GM11168 (cell line): ENCODE data around the gene SWSAP1.
"Not testable (repeated sequence)": the region's sequence is repeated elsewhere in the genome, so short reads cannot be mapped to it uniquely, and the experiment has no call there.

Experiments
- in situ Hi-C: fragments of 300-500 bp; cut with MboI; formaldehyde crosslinking; loops from one replicate; pipeline ENCODE4 v1.12.0; 2022; ENCODE audit warnings: low sequenced_read_pairs; ENCODE audit not compliant: unreplicated experiment

The SWSAP1 gene

DNA sequence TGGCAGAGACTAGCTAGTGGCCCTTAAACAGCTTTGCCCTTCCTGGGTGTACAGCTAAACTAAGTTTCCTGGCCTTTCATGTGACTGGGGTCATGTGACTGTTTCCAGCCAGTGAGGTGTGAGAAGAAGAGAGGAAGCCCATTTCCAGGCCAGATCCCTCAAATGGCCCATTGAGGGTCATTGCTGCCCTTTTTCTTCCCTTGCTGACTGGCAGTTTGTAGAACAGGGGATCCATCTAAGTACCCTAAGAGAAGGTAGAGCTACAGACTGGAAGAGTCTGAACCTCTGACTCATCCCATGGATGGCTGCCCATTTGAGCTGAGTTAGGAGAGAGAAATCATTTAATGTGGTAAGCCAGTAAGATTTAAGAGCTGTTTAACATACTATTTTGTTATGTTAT, 2.8 kb downstream of the SWSAP1 start:
- in situ Hi-C loops, result no loop called here

GRCh38 chr19:11377756-11378155, 3.3 kb downstream of the SWSAP1 start:
- in situ Hi-C loops, result no loop called here

- in situ Hi-C loops, result no loop called here
These were observed 4.1 kb downstream of the SWSAP1 start for GRCh38 chr19:11378319-11379189.

GRCh38 chr19:11379269-11379845, 4.9 kb downstream of the SWSAP1 start:
- in situ Hi-C loops, result not testable (repeated sequence)

GRCh38 chr19:11379857-11380350, 5.4 kb downstream of the SWSAP1 start:
- in situ Hi-C loops, result no loop called here

- in situ Hi-C loops, result no loop called here
These were observed 6.4 kb downstream of the SWSAP1 start for GRCh38 chr19:11380653-11381537.

DNA sequence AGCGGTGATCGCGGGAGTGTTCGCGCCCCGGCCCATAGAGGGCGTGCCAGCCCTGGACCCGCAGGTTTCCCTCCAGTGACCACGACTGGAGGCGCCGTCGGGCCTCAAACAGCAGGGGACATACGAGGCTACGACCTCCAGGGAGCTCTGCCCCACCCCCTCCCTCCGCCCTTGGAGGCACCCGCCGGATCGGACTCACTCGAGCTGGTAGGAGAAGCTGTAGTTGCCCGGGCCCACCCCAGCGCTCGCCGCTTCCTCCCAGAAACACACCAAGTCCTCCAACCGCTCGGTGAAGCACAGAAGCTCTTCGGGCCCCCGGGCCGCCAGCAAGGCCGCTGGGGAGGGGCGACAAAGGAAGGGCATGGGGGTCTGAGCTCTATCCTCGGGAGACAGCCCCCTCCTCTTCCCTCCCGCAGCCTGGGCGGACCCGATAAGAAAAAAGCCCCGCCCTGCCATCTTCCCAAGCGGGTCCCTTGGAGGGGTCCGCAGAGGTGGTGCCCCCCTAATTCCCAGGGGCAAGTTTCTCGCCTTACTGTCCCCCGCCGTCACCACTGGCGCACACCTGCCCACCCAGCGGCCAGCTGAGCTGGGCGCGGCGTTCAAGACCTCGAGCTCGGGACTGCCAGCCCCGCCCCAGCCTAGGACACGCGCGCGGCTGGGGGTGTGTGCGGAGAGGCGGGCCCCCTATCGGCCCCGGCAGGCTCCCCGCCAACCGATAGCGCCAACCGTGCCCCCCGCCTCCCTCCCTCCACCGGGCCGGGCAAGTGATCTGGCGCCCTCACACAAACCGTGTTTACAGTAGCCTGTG, 8.6 kb downstream of the SWSAP1 start:
- in situ Hi-C loops, result no loop called here

DNA sequence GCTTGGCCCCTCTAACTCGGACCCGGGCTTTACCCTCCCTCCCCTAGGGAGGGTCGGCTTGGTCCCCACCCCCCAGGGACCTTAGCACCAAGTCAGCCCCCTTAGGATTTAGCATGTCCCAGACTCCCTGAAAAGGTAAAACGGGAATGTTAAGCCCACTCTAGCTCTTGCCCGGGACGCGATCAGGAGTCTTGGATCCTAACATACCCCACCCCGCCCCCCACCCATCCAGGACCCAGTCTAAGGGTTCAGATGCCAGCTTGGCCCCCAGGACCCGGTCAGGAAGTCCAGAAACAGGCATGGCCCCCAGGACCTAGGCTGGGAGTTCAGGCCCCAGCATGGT, 9.2 kb downstream of the SWSAP1 start:
- in situ Hi-C loops, result no loop called here

GRCh38 chr19:11384778-11385129, 10.3 kb downstream of the SWSAP1 start:
- in situ Hi-C loops, result no loop called here

DNA sequence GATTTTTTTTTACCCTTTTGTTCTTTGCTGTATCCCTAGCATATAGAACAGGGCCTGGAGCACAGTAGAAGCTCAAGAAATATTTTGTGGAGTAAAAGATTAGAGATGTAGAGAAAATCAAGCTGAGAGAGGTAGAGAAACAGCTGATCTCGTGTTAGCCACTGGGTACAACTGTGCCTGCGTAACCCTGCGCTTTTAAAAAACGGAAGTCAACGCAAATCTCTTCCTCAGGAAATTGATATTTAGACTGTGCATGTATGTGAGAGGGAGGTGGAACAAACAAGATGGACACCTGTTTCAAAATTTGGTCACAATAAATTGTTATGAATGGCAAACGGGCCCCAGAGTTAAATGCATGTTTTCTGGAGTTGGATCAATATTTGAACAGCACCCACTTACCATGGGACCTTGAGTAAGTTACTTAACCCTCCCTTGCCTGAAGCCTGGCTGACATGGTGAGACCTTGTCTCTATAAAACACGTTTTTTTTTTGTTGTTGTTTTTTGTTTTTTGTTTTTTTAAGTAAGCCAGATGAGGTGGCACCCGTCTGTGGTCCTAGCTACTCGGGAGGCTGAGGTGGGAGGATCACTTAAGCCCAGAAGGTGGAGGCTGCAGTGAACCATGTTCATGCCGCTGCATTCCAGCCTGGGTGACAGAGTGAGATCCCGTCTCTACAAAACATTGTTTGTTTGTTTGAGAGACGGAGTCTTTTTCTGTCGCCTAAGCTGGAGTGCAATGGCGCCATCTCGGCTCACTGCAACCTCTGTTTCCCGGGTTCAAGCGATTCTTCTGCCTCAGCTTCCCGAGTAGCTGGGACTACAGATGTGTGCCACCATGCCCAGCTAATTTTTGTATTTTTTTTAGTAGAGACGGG, 12.9 kb downstream of the SWSAP1 start:
- in situ Hi-C loops, result no loop called here

GRCh38 chr19:11390359-11390758, 15.9 kb downstream of the SWSAP1 start:
- in situ Hi-C loops, result no loop called here

DNA sequence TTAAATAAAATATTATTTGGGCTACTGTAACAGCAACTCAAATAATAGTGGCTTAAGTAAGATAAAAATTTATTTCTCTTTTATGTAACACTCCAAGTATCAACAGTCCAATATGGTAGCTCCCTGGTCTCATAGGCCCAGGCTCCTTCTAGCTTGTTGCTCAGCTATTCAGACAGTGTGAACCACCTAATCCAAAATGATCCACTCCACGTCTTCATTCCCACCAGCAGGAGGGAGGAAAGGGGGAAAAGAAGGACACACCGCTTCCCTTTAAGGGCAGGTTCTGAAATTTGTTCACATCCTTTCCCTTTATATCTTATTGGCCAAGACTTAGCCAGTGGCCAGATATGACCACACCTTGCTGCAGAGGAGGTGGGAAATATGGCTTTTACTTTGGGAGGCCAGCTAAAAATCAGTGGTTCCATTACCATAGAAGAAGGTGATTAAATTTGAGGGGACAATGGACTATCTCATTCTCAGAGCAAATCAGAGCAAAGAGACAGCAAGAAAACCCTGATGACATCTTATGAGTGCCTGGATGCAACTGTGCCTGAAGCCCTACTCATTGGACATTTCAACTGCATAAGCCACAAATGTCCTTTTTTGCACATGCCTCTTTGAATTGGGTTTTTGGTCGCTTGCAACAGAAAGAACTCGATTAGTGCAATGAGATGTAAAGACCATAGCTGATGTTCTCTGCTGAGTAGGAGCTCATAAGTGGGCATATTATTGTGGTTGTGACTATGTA, 16.6 kb downstream of the SWSAP1 start:
- in situ Hi-C loops, result no loop called here

- in situ Hi-C loops, result no loop called here
These were observed 22.7 kb downstream of the SWSAP1 start for GRCh38 chr19:11397089-11397610.

DNA sequence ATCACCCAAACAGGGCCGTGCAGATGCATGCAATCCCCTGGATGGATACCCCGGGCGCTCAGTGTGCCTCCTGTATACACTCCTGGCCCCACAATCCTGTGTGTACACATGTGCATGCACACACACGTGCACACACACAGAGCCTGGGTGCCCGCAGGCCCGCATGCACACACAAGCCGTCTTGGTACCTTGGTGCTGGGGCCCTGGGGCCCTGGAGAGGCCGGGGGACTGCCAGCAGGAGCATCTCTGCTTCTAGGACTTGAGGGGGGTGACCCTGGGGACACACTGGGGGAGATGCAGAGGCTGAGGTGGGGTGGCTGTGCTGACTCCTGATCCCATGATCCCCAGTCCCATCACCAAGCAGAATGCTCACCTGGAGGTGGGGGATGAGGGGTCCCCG, 25.2 kb downstream of the SWSAP1 start:
- in situ Hi-C loops, result no loop called here

DNA sequence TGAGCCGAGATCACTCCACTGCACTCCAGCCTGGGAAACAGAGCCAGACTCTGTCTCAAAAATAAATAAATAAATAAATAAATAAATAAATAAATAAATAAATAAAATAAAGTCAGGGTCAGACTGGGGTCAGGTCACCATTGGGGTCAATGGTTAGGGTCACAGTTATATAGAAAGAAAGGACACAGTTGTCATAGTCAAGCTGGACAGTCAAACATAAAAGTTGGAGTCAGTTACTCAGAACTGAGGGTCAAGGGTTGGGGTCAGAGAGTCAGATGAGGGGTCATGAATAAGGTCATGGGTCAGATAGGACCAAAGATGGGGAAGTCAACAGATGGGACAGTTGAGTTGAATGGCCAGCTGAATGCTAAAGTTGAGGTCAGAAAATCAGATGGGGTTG, 26.3 kb downstream of the SWSAP1 start:
- in situ Hi-C loops, result no loop called here

DNA sequence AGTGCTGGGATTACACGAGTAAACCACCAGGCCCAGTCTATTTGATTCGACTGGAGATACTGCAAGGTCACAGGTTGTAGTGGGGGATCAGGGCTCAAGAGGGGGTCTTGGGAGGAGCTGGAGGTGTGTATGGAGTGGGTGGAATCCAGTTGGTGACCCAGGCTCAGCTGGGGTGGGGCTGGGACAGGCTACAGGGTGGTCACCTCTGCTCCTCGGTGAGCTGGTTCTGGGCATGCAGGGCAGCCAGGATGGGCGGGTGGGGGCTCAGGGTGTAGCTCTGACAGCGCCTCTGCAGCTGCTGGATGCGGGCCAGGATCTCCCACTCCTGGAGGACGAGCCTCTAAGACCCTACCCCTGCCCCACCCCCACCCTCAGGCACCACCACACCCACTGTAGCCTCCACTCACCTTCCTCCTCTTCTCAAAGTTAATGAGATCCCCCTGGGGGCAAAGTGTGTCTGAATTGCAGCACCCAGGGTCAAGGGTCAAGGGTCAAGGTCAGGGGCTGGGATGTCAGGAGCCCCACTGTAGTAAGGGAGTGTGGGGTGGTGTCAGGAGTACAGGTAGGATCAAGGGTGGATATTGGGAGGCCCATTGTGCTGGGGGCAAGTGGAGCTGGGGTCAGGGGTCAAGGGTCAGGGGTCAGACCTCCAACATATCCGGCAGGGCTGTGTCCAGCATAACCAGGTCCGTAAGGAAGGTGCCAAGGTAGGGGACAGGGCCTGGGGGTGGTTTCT, 27.5 kb downstream of the SWSAP1 start:
- in situ Hi-C loops, result no loop called here

- in situ Hi-C loops, result no loop called here
These were observed 30.2 kb downstream of the SWSAP1 start for GRCh38 chr19:11404588-11405222.
